ENCODE measurements around the gene SH3TC1.

The SH3TC1 gene

DNA sequence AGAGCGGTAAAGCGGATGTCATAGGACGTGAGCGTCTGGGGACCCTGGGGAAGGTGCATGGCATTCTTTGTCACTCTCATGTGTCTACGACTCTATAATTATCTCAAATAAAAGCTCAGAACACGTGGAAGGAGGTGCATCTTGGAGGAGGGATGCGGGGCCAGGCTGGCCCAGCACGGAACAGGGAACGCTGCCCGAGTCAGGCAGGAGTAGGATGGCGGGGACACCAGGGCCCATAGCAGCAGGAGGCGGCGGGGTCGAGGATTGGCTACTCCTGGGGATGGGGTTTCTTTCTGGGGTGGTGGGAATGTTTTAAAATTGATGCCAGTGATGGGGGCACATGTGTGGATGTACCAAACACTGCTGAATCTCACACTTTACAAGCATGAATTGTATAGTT lies 65.0 kb downstream of the SH3TC1 start:
- no peak overlapping the region for H3K4me3 ChIP-seq (ENCODE audit: low read depth, low read length)
- in situ Hi-C loops (cut with HindIII; ENCODE audit: low sequenced_read_pairs), result no loop called here
- TF ChIP-seq, protein P1, sequence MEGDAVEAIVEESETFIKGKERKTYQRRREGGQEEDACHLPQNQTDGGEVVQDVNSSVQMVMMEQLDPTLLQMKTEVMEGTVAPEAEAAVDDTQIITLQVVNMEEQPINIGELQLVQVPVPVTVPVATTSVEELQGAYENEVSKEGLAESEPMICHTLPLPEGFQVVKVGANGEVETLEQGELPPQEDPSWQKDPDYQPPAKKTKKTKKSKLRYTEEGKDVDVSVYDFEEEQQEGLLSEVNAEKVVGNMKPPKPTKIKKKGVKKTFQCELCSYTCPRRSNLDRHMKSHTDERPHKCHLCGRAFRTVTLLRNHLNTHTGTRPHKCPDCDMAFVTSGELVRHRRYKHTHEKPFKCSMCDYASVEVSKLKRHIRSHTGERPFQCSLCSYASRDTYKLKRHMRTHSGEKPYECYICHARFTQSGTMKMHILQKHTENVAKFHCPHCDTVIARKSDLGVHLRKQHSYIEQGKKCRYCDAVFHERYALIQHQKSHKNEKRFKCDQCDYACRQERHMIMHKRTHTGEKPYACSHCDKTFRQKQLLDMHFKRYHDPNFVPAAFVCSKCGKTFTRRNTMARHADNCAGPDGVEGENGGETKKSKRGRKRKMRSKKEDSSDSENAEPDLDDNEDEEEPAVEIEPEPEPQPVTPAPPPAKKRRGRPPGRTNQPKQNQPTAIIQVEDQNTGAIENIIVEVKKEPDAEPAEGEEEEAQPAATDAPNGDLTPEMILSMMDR (IDR thresholded peaks at IDR 0.05; ENCODE audit: low read depth, low read length), result no peak
- DNase-seq (ENCODE audit: low read depth, low spot score), result no peak

DNA sequence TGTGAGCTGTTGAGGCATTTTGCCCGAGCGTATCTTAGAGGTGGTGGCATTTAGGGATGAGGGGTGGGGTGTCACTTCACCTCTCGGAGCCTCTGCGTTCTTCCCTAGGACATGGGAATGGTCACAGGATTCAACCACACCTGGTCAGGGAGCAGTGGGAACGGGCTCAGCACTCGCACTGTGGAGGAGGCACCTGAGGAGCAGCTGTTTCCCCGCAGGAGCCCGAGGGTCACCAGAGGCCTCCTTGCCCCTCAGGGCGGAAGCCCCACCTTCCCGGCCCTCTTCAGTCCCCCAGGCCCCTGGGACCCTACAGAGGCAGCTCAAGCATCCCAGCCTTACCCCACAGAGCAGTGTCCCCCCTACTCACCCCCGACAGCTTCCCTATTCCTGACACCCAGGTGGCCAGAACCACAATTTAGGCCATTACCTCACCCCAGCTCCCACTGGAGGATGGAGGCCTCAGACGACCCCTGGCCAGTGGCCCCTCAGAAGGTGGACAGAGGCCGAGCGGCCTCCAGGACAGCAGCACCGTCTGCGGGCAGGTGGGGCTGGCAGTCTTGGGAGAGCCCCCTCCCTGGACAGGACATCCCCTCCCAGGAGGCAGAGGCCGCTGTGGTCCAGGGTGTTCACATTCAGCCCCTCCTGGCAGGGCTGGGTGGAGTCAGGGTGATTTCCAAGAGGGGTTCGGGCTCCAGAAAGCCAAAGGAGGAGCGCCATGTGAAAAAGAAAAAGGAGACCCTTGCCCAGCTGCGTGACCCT lies 66.3 kb downstream of the SH3TC1 start:
- in situ Hi-C loops (cut with HindIII; ENCODE audit: low sequenced_read_pairs), result no loop called here

DNA sequence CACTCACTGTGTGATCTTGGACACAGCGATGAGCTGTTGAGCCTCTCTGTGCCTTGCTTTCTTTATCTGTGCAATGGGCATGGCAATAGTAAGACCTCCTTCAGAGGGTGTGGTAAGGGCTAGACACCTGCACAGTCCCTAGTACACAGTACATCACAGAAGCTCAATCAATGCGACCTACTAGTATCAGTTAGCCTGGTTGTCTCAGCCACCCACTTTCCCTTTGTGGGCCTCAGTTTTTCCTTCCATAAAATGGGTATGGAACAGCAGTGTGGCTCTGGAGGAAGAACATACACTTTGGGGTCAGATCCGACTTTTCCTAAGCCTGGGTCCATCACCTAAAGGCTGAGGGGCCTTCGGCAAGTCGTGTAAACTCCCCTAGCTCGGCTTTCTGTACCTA lies 67.0 kb downstream of the SH3TC1 start:
- H3K4me3 ChIP-seq (ENCODE audit: low read depth, low read length), result no peak overlapping the region
- TF ChIP-seq, protein P1 (IDR thresholded peaks at IDR 0.05; ENCODE audit: low read depth, low read length), result no peak
- DNase-seq (ENCODE audit: low read depth, low spot score), result no peak
- in situ Hi-C loops (cut with HindIII; ENCODE audit: low sequenced_read_pairs), result no loop called here

More for the DNA sequence above, 66.3 kb downstream of the SH3TC1 start:
- TF ChIP-seq, protein P1 (IDR thresholded peaks at IDR 0.05; ENCODE audit: low read depth, low read length), result no peak
- H3K4me3 ChIP-seq (ENCODE audit: low read depth, low read length), result no peak overlapping the region
- DNase-seq (ENCODE audit: low read depth, low spot score), result no peak

DNA sequence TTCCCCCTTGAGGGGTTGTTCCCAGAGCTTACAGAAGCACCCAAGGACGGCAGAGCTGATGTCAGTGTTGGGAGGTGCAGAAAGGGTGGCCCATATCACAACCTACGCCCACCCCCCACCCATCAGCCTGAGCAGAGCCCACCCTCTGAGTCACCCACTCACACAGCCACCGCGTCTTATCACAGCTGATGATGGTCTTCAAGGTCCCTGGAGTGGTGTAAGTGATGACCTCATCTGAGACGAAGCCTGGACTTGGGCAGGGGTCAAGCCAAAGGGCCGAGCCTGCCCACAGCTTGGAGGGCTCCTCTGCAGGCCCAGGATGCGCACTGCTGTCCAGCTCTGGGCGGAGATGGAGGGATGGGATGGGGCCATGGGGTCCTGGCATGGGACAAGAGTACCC lies 67.4 kb downstream of the SH3TC1 start:
- in situ Hi-C loops (cut with HindIII; ENCODE audit: low sequenced_read_pairs), result no loop called here
- no peak for DNase-seq (ENCODE audit: low read depth, low spot score)
- H3K4me3 ChIP-seq (ENCODE audit: low read depth, low read length), result no peak overlapping the region
- TF ChIP-seq, protein P1 (IDR thresholded peaks at IDR 0.05; ENCODE audit: low read depth, low read length), result no peak

DNA sequence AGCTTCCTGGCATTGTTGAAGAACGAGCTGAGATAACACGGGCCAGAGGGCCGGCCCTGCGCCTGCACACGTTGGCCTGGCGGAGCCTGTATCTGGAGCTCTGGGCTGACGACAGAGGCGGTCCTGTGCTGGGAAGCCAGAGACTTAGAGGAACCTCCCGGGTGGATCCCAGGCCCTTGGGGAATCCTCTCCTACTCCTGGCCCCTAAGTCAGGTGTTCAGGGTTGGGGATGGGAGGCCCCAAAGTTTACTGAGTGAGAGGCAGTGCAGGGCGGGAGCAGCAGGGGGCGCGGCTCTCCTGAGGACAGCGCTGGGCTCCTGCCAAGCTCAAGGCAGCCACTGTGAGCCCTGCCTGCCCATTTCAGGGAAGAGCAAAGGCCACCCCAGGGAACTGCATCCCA lies 68.0 kb downstream of the SH3TC1 start:
- TF ChIP-seq, protein P1 (IDR thresholded peaks at IDR 0.05; ENCODE audit: low read depth, low read length), result peak; percentile 66
- in situ Hi-C loops (cut with HindIII; ENCODE audit: low sequenced_read_pairs), result no loop called here
- H3K4me3 ChIP-seq (ENCODE audit: low read depth, low read length), result no peak overlapping the region
- DNase-seq (ENCODE audit: low read depth, low spot score), result peak; percentile 22

DNA sequence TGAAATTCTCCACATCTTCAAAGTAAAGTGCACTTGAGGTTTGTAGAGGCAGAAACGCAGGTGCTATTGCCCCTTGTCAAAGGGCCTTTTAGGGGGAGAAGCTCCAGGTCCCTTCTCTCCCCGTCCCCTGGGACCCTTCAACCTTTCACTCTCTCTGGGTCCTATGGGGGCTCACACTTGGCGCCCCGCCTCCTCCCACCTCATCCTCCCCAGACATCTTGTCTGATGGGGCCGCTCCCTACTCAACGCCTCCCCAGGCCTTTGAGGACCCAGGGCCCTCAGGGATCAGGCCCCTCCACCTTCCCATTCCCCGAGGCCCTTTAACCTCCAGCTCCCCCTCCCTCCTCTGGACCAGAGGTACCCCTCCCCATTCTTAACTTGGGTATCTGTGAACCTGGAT lies 69.1 kb downstream of the SH3TC1 start:
- H3K4me3 ChIP-seq (ENCODE audit: low read depth, low read length), result no peak overlapping the region
- in situ Hi-C loops (cut with HindIII; ENCODE audit: low sequenced_read_pairs), result no loop called here
- TF ChIP-seq, protein P1 (IDR thresholded peaks at IDR 0.05; ENCODE audit: low read depth, low read length), result no peak
- DNase-seq (ENCODE audit: low read depth, low spot score), result no peak
